ENCODE data around the gene PSMG4.

PSMG4 gene

GRCh38 chr6:3277851-3278416, 19.2 kb downstream of the PSMG4 start:
- no peak for DNase-seq

GRCh38 chr6:3278691-3279090, 19.9 kb downstream of the PSMG4 start:
- DNase-seq: no peak

GRCh38 chr6:3280091-3280490, 21.3 kb downstream of the PSMG4 start:
- DNase-seq: no peak

GRCh38 chr6:3280866-3281465, 22.2 kb downstream of the PSMG4 start:
- DNase-seq: no peak

- no peak for DNase-seq
These were observed 23.1 kb downstream of the PSMG4 start for GRCh38 chr6:3281631-3282475.

- no peak for DNase-seq
These were observed 23.9 kb downstream of the PSMG4 start for GRCh38 chr6:3282476-3283236.

- no peak for DNase-seq
These were observed 24.5 kb downstream of the PSMG4 start for GRCh38 chr6:3283241-3283640.

GRCh38 chr6:3283641-3284435, 25.1 kb downstream of the PSMG4 start:
- no peak for DNase-seq

GRCh38 chr6:3284436-3284876, 25.7 kb downstream of the PSMG4 start:
- no peak for DNase-seq

- DNase-seq: no peak
These were observed 26.4 kb downstream of the PSMG4 start for GRCh38 chr6:3285049-3285639.

GRCh38 chr6:3285732-3286131, 27.0 kb downstream of the PSMG4 start:
- no peak for DNase-seq

GRCh38 chr6:3286641-3287171, 28.0 kb downstream of the PSMG4 start:
- no peak for DNase-seq

GRCh38 chr6:3287308-3287707, 28.6 kb downstream of the PSMG4 start:
- DNase-seq: no peak

GRCh38 chr6:3287976-3288707, 29.4 kb downstream of the PSMG4 start:
- DNase-seq: no peak

GRCh38 chr6:3288711-3289663, 30.2 kb downstream of the PSMG4 start:
- no peak for DNase-seq

- no peak for DNase-seq
These were observed 30.9 kb downstream of the PSMG4 start for GRCh38 chr6:3289664-3290055.

- DNase-seq: no peak
These were observed 31.6 kb downstream of the PSMG4 start for GRCh38 chr6:3290149-3290930.

GRCh38 chr6:3290931-3291211, 32.1 kb downstream of the PSMG4 start:
- DNase-seq: no peak

- DNase-seq: no peak
These were observed 32.6 kb downstream of the PSMG4 start for GRCh38 chr6:3291346-3291745.

Data from stimulated activated CD4-positive, alpha-beta T cell treated with anti-CD3 and anti-CD28 coated beads, Interleukin-1b, Interleukin-23, amount 100 ng/mL, for 48 hours (primary cell).